GM18873 (cell line): Measurements from ENCODE around the gene RBM41.
"Not testable (repeated sequence)": the region's sequence is repeated elsewhere in the genome, so short reads cannot be mapped to it uniquely, and the experiment has no call there.

Source experiments
- ATAC-seq: cut with Tn5 transposase; IDR thresholded peaks from one replicate; pipeline ENCODE4 v1.9.1; 2021; ENCODE audit warnings: mild to moderate bottlenecking, moderate library complexity, moderate number of reproducible peaks; ENCODE audit not compliant: unreplicated experiment, low FRiP score

Gene RBM41

DNA sequence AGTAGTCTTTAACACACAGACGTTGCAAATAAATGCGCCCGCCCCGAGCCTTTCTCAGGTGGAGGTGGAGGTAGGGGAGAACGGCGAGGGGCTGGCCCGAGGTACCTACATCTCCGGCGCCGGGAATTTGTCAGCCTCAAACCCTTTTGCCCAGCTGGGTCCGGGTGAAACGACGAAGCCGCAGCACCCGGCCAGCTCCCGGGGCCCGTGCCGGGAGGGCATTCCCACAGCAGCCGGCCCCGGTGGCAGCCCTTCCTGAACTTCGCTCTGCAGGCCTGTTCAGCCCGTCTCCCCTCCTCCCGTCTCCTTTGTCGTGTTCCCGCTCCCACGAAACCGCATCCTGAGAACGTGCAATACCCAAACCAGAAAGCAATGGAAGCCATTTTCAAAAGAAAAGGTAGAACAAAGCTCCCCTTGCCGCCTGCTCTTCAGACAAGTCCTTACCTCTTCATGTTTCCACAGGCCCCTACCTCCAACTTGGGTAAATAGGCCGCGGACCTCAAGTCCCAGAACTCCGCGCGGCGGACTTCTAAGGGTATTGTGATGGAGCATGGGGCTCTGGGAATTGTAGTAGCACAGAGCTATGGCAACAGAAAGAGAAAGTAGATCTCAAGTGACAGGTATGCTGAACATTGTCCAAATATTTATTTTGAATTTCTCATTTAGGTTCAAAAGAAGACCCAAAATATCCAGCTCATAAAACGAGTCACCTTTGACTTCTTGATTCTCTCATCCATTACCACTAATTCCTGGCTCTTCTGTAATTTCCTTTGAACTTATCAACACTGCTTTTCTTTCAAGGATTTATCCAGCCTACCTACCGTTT, at the start of gene RBM41:
Gene RBM41, minus strand, starts transcription at position 501 of the 826 bp plus-strand sequence. Its CDS starts 49 bp downstream, at position 452.
- peak; percentile 99 for ATAC-seq

GRCh38 chrX:107168257-107168656, 49.6 kb upstream of the RBM41 start:
- no peak for ATAC-seq

GRCh38 chrX:107167163-107167921, 48.7 kb upstream of the RBM41 start:
- ATAC-seq, result no peak

DNA sequence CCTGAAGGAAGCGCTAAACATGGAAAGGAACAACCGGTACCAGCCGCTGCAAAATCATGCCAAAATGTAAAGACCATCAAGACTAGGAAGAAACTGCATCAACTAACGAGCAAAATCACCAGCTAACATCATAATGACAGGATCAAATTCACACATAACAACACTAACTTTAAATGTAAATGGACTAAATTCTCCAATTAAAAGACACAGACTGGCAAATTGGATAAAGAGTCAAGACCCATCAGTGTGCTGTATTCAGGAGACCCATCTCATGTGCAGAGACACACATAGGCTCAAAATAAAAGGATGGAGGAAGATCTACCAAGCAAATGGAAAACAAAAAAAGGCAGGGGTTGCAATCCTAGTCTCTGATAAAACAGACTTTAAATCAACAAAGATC, 39.0 kb upstream of the RBM41 start:
- not testable (repeated sequence) for ATAC-seq

- ATAC-seq, result not testable (repeated sequence)
Measured at GRCh38 chrX:107155621-107156430, 37.2 kb upstream of the RBM41 start.

- no peak for ATAC-seq
Measured at GRCh38 chrX:107154787-107155620, 36.4 kb upstream of the RBM41 start.

- no peak for ATAC-seq
Measured at GRCh38 chrX:107153005-107153404, 34.4 kb upstream of the RBM41 start.

DNA sequence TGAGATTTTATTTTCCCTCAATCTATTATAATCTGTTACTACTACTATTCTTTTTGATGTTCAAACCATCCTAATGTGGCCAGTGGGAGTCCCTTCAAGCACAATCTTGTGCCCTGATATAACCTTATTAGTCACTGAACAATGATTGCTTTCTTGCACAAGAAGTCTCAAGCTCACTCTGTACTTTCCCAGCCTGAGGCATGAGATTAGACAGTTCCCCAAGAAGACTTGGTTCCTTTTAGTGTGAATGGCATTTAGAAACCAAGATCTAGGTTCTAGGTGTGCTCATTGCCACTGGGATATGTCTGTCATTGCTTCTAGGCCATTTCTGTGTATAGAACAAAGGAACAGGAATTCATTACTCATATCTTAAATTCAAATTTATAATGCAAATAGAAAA, 28.0 kb upstream of the RBM41 start:
- ATAC-seq, result no peak

DNA sequence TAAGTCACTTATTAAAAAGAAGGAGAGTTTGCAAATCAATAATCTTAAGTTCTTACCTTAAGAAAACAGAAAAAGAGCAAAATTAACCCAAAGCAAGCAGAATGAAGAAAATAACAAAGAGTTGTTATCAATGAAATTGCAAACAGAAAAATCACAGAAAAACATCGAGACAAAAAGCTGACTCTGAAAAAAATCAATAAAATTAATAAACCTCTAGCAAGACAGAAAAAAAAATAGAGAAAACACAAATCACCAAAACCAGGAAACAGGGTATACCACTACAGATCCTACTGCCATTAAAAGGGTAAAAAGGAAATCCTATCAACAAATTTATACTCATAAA, 17.3 kb upstream of the RBM41 start:
- no peak for ATAC-seq

DNA sequence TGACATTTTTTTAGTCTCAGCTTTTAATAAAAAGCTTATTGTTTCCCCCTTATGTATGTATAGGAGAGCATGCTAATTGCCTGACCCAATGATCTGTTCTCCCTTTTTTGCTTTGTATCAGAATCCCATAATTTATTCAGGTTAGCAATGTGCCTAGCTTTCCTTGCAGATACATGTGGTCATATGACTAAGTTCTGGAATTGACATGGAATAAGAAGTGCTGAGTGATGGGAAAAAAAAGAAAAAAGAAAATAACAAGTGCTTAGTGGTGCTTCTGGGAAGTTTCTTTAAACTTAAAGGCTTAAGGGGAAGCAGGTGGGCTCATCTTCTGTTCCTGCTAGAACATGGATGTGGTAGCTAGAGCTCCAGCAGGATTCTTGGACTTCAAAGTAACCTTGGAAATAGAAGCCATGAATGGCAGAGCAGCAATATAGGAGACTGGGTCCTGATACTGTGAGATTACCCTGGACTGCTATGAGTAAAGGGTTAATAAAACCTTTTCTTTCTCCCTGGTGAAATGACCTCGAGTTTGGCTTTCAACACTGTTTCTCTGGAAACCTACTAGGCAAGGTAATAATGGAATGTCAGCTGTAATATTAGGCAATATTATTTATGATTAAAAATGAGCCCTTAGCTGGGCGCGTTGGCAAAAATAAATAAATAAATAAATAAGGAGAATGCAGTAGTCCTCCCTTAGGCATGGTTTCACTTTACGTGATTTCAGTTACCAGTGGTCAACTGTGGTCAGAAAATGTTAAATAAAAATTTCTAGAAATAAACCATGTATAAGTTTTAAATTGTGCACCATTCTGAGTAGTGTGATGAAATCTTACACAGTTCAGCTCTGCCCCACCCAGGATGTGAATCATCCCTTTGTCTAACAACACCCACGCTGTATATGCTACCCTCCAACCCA, 16.7 kb upstream of the RBM41 start:
- no peak for ATAC-seq

GRCh38 chrX:107123750-107124149, 5.1 kb upstream of the RBM41 start:
- no peak for ATAC-seq

DNA sequence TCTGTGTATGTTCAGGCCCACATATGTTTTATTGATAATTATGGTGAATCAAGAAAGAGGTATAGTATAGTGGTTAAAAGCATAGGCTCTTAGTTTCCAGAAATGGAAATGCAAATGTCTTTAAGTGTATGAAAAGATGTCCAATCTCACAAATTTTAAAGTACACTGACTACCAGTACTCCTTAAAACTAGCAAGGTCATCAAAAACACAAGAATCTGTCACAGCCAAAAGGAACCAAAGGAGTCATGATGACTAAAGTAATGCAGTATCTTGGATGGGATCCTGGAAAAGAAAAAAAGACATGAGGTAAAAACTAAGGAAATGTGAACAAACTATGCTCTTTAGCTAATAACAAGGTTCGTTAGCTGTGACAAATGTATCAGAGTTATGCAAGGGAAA, 661 bp upstream of the RBM41 start:
- no peak for ATAC-seq

DNA sequence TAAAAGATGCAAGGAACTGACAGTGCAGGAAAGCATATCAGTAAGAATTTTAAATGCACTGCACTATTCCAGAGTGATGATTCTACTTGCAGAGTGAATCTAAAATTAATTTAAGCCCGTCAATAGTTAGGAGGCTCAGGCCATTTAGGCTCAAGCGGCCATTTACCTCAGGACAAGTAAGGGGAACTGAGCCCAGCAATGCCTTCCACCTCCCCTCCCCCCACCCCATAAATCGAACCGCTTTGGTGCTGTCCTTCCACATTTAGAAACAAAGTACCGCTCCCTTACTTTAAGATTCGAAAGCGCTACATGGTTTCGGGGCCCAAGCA, 665 bp downstream of the RBM41 start:
- ATAC-seq, result no peak

- ATAC-seq, result no peak
Measured at GRCh38 chrX:107107459-107107858, 11.2 kb downstream of the RBM41 start.

DNA sequence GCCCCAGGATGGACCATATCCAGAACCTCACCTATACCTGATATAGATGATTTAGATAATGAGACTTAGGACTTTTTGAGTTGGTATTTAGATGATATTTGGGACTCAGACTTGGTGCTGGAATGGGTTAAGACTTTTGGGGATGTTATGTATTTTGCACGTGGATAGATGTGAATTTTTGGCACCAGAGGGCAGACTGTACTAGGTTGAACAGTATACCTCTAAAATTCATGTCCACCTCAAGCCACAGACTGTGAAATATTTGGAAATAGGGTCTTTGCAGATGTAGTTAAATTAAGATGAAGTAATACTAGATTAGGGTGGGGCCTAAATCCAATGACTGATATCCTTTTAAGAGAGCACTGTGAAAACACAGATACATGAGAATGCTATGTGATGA, 15.6 kb downstream of the RBM41 start:
- ATAC-seq, result no peak

GRCh38 chrX:107076158-107076557, 42.5 kb downstream of the RBM41 start:
- ATAC-seq, result no peak

GRCh38 chrX:107057731-107058130, 60.9 kb downstream of the RBM41 start:
- not testable (repeated sequence) for ATAC-seq

- no peak for ATAC-seq
Measured at GRCh38 chrX:107054978-107055377, 63.6 kb downstream of the RBM41 start.

DNA sequence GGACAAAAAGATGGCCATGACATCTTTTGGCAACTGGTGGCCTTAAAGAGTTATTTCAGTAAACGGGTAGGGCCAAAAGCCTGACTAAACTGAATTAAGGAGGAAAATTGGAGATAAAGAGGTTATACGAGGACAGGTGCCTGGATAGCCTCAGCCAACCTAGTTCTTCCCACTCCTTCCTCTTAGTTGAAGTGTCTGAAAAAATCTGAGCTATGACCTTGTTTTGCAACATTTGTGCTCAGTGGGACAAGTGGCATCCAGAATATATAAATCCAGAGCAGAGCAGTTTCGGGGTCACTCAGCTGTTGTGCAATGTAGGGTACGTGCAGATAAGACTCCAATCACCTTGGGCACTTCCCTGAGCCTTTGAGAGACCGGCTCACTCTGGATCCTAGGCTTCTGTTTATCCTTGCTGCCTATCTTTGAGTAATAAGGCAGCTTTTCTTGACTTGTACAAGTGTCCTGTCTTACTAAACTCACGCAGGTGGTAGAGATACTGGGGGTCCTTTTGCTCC, 68.4 kb downstream of the RBM41 start:
- no peak for ATAC-seq
